H1 (cell line): ENCODE results near the gene EEF1A2. TPM values are rescaled to one million over a fixed set of nuclear protein-coding genes. Genes with fewer than 3 reads are reported as not detected.

ENCODE experiments used
- CTCF ChIA-PET: fragments of 300-600 bp; sonication (Branson Sonifier 250); formaldehyde crosslinking; loops from one replicate; lab custom pipeline; 2021; ENCODE audit not compliant: partially characterized antibody; lab: Charles Lee
- POLR2A ChIA-PET: fragments of 300-600 bp; sonication (Branson Sonifier 250); formaldehyde crosslinking; loops from one replicate; lab custom pipeline; 2021; ENCODE audit warnings: inconsistent platforms; ENCODE audit not compliant: partially characterized antibody; lab: Charles Lee
- DNase-seq, 2 experiments: peaks; one replicate each; pipeline versions ENCODE4 v3.0.0 to v3.0.0-alpha.2; 2010 to 2022; ENCODE audit warnings: low spot score in 2 of 2, low read depth in 1 of 2, mixed read lengths in 1 of 2
- FAIRE-seq: peaks from 2 replicates; lab custom pipeline; 2011; peaks lifted over from hg19 to GRCh38; lab: Jason Lieb, UNC
- H2AFZ ChIP-seq: 2 replicates; pipeline ENCODE4 v1.8.1; 2012; ENCODE audit warnings: low read length, inconsistent platforms
- H2AK5ac ChIP-seq: 2 replicates; pipeline ENCODE4 v1.6.1; 2013; ENCODE audit warnings: low read depth, low read length
- H2BK120ac ChIP-seq: replicated peaks from 2 replicates; pipeline ENCODE3; 2013; ENCODE audit warnings: low read depth, low read length, inconsistent platforms
- H2BK12ac ChIP-seq: 2 replicates; pipeline ENCODE4 v1.6.1; 2013; ENCODE audit warnings: low read depth, low read length
- H2BK15ac ChIP-seq: 2 replicates; pipeline ENCODE4 v1.6.1; 2013; ENCODE audit warnings: low read length
- H2BK20ac ChIP-seq: 2 replicates; pipeline ENCODE4 v1.6.1; 2013; ENCODE audit warnings: low read length
- H2BK5ac ChIP-seq: 2 replicates; pipeline ENCODE4 v1.6.1; 2013; ENCODE audit warnings: low read depth, low read length
- H3K14ac ChIP-seq: 2 replicates; pipeline ENCODE4 v1.6.1; 2013; ENCODE audit warnings: inconsistent platforms; ENCODE audit not compliant: insufficient read length
- H3K18ac ChIP-seq: 2 replicates; pipeline ENCODE4 v1.6.1; 2013; ENCODE audit warnings: low read length; ENCODE audit errors: extremely low read depth
- H3K23ac ChIP-seq: 2 replicates; pipeline ENCODE4 v1.6.1; 2013; ENCODE audit warnings: inconsistent platforms; ENCODE audit not compliant: insufficient read length
- H3K23me2 ChIP-seq: 2 replicates; pipeline ENCODE4 v1.6.1; 2013; ENCODE audit warnings: low read depth, low read length
- H3K27ac ChIP-seq: 2 replicates; pipeline ENCODE4 v1.6.1; 2011; ENCODE audit warnings: low read depth, low read length, inconsistent platforms
- H3K27me3 ChIP-seq, 4 experiments: replicated peaks in 1 of 4; 1 replicate in 1 of 4; 2 replicates in 3 of 4; pipeline versions ENCODE4 v1.6.1 to v1.8.1; 2011 to 2013; ENCODE audit warnings: low read length in 3 of 4, mild to moderate bottlenecking in 3 of 4, inconsistent platforms in 2 of 4, mixed read lengths in 2 of 4, moderate library complexity in 1 of 4; ENCODE audit not compliant: control insufficient read depth in 3 of 4, insufficient read depth in 3 of 4; ENCODE audit errors: extremely low read depth in 1 of 4
- H3K36me3 ChIP-seq, 4 experiments: 2 replicates each; pipeline versions ENCODE4 v1.6.1 to v1.8.1; 2011 to 2013; ENCODE audit warnings: mild to moderate bottlenecking in 4 of 4, low read length in 3 of 4, moderate library complexity in 2 of 4, control low read depth in 1 of 4, inconsistent platforms in 1 of 4; ENCODE audit not compliant: insufficient read depth in 4 of 4, control insufficient read depth in 2 of 4
- H3K4ac ChIP-seq: replicated peaks from 2 replicates; pipeline ENCODE3; 2013; ENCODE audit warnings: low read length, low read depth, mixed read lengths, inconsistent platforms; ENCODE audit not compliant: insufficient read length
- H3K4me1 ChIP-seq, 4 experiments: replicated peaks in 1 of 4; 1 replicate in 1 of 4; 2 replicates in 3 of 4; pipeline versions ENCODE4 v1.6.1 to v1.8.1; 2011 to 2013; ENCODE audit warnings: low read length in 3 of 4, inconsistent platforms in 2 of 4, mixed read lengths in 1 of 4; ENCODE audit not compliant: insufficient read depth in 4 of 4, control insufficient read depth in 3 of 4
- H3K4me2 ChIP-seq, 2 experiments: 2 replicates each; pipeline versions ENCODE4 v1.6.1 to v1.8.1; 2011 to 2013; ENCODE audit warnings: low read depth in 2 of 2, low read length in 2 of 2, control low read depth in 1 of 2, inconsistent platforms in 1 of 2, mild to moderate bottlenecking in 1 of 2; ENCODE audit not compliant: insufficient read depth in 1 of 2
- H3K4me3 ChIP-seq, 4 experiments: fragments of 200-600, 300-600 bp in 1 of 4; sonication (generic), shearing (Covaris generic), sonication (Bioruptor Twin) in 1 of 4; 2 replicates each; pipeline versions ENCODE4 v1.5.1 to v1.8.1; 2011 to 2016; ENCODE audit warnings: low read length in 4 of 4, low read depth in 3 of 4, control low read depth in 2 of 4, inconsistent platforms in 2 of 4, mild to moderate bottlenecking in 2 of 4, mixed read lengths in 1 of 4, moderate library complexity in 1 of 4; ENCODE audit not compliant: insufficient read depth in 2 of 4; ENCODE audit errors: extremely low read depth in 1 of 4
- H3K56ac ChIP-seq: replicated peaks from 2 replicates; pipeline ENCODE3; 2013; ENCODE audit warnings: low read depth, mild to moderate bottlenecking, mixed read lengths, low read length, inconsistent platforms; ENCODE audit not compliant: insufficient read length
- H3K79me1 ChIP-seq: 2 replicates; pipeline ENCODE4 v1.6.1; 2013; ENCODE audit warnings: low read depth, low read length, control low read depth
- H3K79me2 ChIP-seq, 2 experiments: 2 replicates each; pipeline versions ENCODE4 v1.6.1 to v1.8.1; 2012 to 2013; ENCODE audit warnings: low read length in 2 of 2, mild to moderate bottlenecking in 2 of 2, inconsistent platforms in 1 of 2; ENCODE audit not compliant: insufficient read depth in 2 of 2, control insufficient read depth in 1 of 2
- H3K9ac ChIP-seq, 4 experiments: replicated peaks in 1 of 4; 1 replicate in 1 of 4; 2 replicates in 3 of 4; pipeline versions ENCODE4 v1.6.1 to v1.8.1; 2011 to 2013; ENCODE audit warnings: low read depth in 3 of 4, low read length in 3 of 4, control low read depth in 2 of 4, mild to moderate bottlenecking in 2 of 4, moderate library complexity in 2 of 4, inconsistent platforms in 1 of 4; ENCODE audit errors: extremely low read depth in 1 of 4
- H3K9me3 ChIP-seq, 2 experiments: 2 replicates each; pipeline versions ENCODE4 v1.6.1 to v1.8.1; 2012 to 2013; ENCODE audit warnings: mild to moderate bottlenecking in 2 of 2, moderate library complexity in 2 of 2, control low read depth in 1 of 2, inconsistent platforms in 1 of 2, low read depth in 1 of 2, low read length in 1 of 2, mixed read lengths in 1 of 2; ENCODE audit not compliant: insufficient read depth in 2 of 2
- H4K20me1 ChIP-seq, 2 experiments: replicated peaks in 1 of 2; 2 replicates each; pipeline versions ENCODE3 to v1.8.1; 2011 to 2013; ENCODE audit warnings: inconsistent platforms in 2 of 2, low read length in 2 of 2, mild to moderate bottlenecking in 1 of 2; ENCODE audit not compliant: insufficient read depth in 2 of 2, control insufficient read depth in 1 of 2
- H4K5ac ChIP-seq: 2 replicates; pipeline ENCODE4 v1.6.1; 2013; ENCODE audit warnings: low read length, low read depth, mixed read lengths, inconsistent platforms; ENCODE audit not compliant: insufficient read length
- H4K8ac ChIP-seq: 2 replicates; pipeline ENCODE4 v1.8.0; 2013; ENCODE audit warnings: mild to moderate bottlenecking, moderate library complexity, low read length, inconsistent platforms; ENCODE audit not compliant: insufficient read depth; ENCODE audit errors: extremely low read depth
- H4K91ac ChIP-seq: replicated peaks from 2 replicates; pipeline ENCODE3; 2013; ENCODE audit warnings: low read length, mixed read lengths, inconsistent platforms; ENCODE audit not compliant: insufficient read length
- CTCF ChIP-seq, 3 experiments: IDR thresholded peaks; 1 replicate in 2 of 3; 2 replicates in 1 of 3; pipeline versions ENCODE4 v1.5.1 to v1.6.1; 2011; ENCODE audit warnings: low read length in 3 of 3, mild to moderate bottlenecking in 3 of 3, inconsistent platforms in 2 of 3, low read depth in 1 of 3, moderate library complexity in 1 of 3; ENCODE audit not compliant: insufficient read depth in 1 of 3; ENCODE audit errors: control extremely low read depth in 1 of 3
- EP300 ChIP-seq, 2 experiments: IDR thresholded peaks; 1 replicate in 1 of 2; 2 replicates in 1 of 2; pipeline ENCODE4 v1.6.1; 2011 to 2012; ENCODE audit warnings: low read depth in 2 of 2, low read length in 2 of 2, mild to moderate bottlenecking in 2 of 2, borderline replicate concordance in 1 of 2, inconsistent platforms in 1 of 2, moderate library complexity in 1 of 2
- JUND ChIP-seq: IDR thresholded peaks from 2 replicates; pipeline ENCODE4 v1.6.1; 2011; ENCODE audit warnings: mild to moderate bottlenecking, improper control_type of control experiment, low read length
- NANOG ChIP-seq: IDR thresholded peaks from 2 replicates; pipeline ENCODE4 v1.6.1; 2011; ENCODE audit warnings: low read length, low read depth, mild to moderate bottlenecking, inconsistent platforms; ENCODE audit not compliant: insufficient read depth, poor library complexity, severe bottlenecking
- POLR2A ChIP-seq, 2 experiments: IDR thresholded peaks; 1 replicate in 1 of 2; 2 replicates in 1 of 2; pipeline ENCODE4 v1.6.1; 2011; ENCODE audit warnings: low read depth in 2 of 2, low read length in 2 of 2, mild to moderate bottlenecking in 2 of 2; ENCODE audit errors: control extremely low read depth in 1 of 2
- POLR2AphosphoS5 ChIP-seq: IDR thresholded peaks from 2 replicates; pipeline ENCODE4 v1.6.1; 2011; ENCODE audit warnings: low read depth, low read length
- WGBS, 2 experiments: shearing (Covaris generic) in 1 of 2; methylation state at CpG; one replicate each; pipeline versions ENCODE4 v1.1.6 to v1.1.7; 2013 to 2015; ENCODE audit warnings: low lambda C conversion rate in 2 of 2, mixed read lengths in 2 of 2, inconsistent platforms in 1 of 2, low coverage in 1 of 2, missing lambda C conversion rate in 1 of 2; ENCODE audit not compliant: insufficient replicate concordance in 2 of 2, insufficient coverage in 1 of 2, insufficient read length in 1 of 2; ENCODE audit errors: extremely low coverage in 1 of 2, missing lambda C conversion rate in 1 of 2; 5-methylcytosine and 5-hydroxymethylcytosine counted together
- polyA plus RNA-seq, 7 experiments: library from polyadenylated mRNA; depleted of rRNA in 3 of 7; stranded (reverse) in 5 of 7; unstranded in 2 of 7; fragments of >200 nt in 5 of 7; fragments of 200-250 nt in 2 of 7; gene quantifications; 1 replicate in 5 of 7; 2 replicates in 1 of 7; 4 replicates in 1 of 7; pipeline versions ENCODE4 v1.2.1 to v1.2.3, GENCODE V29; 2011 to 2013; ENCODE audit warnings: missing spikeins in 2 of 7, mixed read lengths in 2 of 7
- total RNA-seq: library from RNA; stranded (reverse); fragmentation: NEBNext Ultra II Directional; extraction: Animal tissue kit (Norgen Biotek cat#: 25700); gene quantifications from 2 replicates; pipeline ENCODE4 v1.2.1, GENCODE V29; 2021

The EEF1A2 gene
- total and polyA plus RNA-seq, 2 of the 8 experiments (the other 6 are each of a cell fraction or from before 2014, with no cell fraction given): 7.4 to 25.8 TPM

- H2BK15ac ChIP-seq: no peak overlapping the region
- H2BK120ac ChIP-seq: no peak overlapping the region
- H2AK5ac ChIP-seq: no peak overlapping the region
- peak overlapping the region in 2 of 4 experiments; percentile 14 to 37; a peak in 1 of 8 replicates for H3K4me3 ChIP-seq
- DNase-seq: peak in 1 of 2 experiments; percentile 47
- H4K20me1 ChIP-seq: peaks cover 3 to 22% of the 10 kb centered on the region in 2 experiments
- H2AFZ ChIP-seq: no peak overlapping the region
- no peak overlapping the region for H2BK5ac ChIP-seq
- H3K27me3 ChIP-seq: peaks cover 0 to 6% (median under 1%) of the 10 kb centered on the region in 4 experiments; a peak in 2 of 7 replicates
- peak overlapping the region; percentile 65; the same call in 1 of the 2 replicates for H4K8ac ChIP-seq
- H3K56ac ChIP-seq: no peak overlapping the region
- no peaks in the 10 kb centered on the region for H3K9me3 ChIP-seq
- H4K5ac ChIP-seq: no peak overlapping the region
- no peak overlapping the region for H3K18ac ChIP-seq
- peaks cover 0 to 14% (median 0%) of the 10 kb centered on the region in 4 experiments; a peak in 2 of 8 replicates for H3K36me3 ChIP-seq
- WGBS, 2 experiments: 77% methylated on average over 13 of the region's 13 CpGs; no CpG with 5 or more reads in 1 of the 2 experiments
- peaks cover 17% of the 10 kb centered on the region; the same call in 1 of the 2 replicates for H3K23me2 ChIP-seq
- H3K27ac ChIP-seq: no peak overlapping the region
- H3K4ac ChIP-seq: peak overlapping the region; percentile 32
- H3K79me2 ChIP-seq: peaks cover 0 to 4% of the 10 kb centered on the region in 2 experiments; a peak in 1 of 4 replicates
- ChIA-PET POLR2A (interaction anchor here (0.9 to 4.6 kb wide), 21 partner anchors 10 to 343 kb away, joined by 3 to 59 read pairs (median 5); partner anchors contain the start of genes ARFRP1, COL20A1, PTK6 and SRMS), CTCF (interaction anchor here (0.6 to 4.2 kb wide), 7 partner anchors 10 to 458 kb away, joined by 3 to 28 read pairs (median 4); partner anchors contain the start of genes PRPF6 and PTK6)
- H2BK20ac ChIP-seq: no peak overlapping the region
- no peak overlapping the region for H2BK12ac ChIP-seq
- TF ChIP-seq EP300 (IDR thresholded peaks at IDR 0.05; ENCODE audit: borderline replicate concordance in 1 of 2, low read depth in 2 of 2, low read length in 2 of 2): no peak
- peak in 1 of 2 experiments; percentile 55; a peak in 1 of 3 replicates for TF ChIP-seq POLR2A (IDR thresholded peaks at IDR 0.05; ENCODE audit: control extremely low read depth in 1 of 2, low read depth in 2 of 2, low read length in 2 of 2)
- TF ChIP-seq POLR2AphosphoS5: peak; percentile 60; the same call in 1 of the 2 replicates
- TF ChIP-seq JUND: no peak
- TF ChIP-seq CTCF (IDR thresholded peaks at IDR 0.05; ENCODE audit: control extremely low read depth in 1 of 3, insufficient read depth in 1 of 3, low read depth in 1 of 3, low read length in 3 of 3): no peak
- TF ChIP-seq NANOG: no peak
- TF ChIP-seq, all 59 proteins: peak for 2
- Histone ChIP-seq H3K79me1 (peaks cover 7% of the 10 kb centered on the region; the same call in 1 of the 2 replicates), H3K14ac (no peak overlapping the region), H4K91ac (no peak overlapping the region), H3K4me1 (peaks cover 0 to 21% (median 10%) of the 10 kb centered on the region in 4 experiments; a peak in 5 of 7 replicates), H3K23ac (no peak overlapping the region), H3K9ac (no peak overlapping the region; a peak in 1 of 7 replicates), H3K4me2 (peak overlapping the region; percentile 36 to 68)
- no peak for FAIRE-seq
Measured at GRCh38 chr20:63522091-63522868, 23.4 kb upstream of the EEF1A2 start.
